ENCODE measurements around the gene NDUFV2.
"Not testable (repeated sequence)": the region's sequence is repeated elsewhere in the genome, so short reads cannot be mapped to it uniquely, and the experiment has no call there.

The NDUFV2 gene

GRCh38 chr18:9157806-9158205, 55.3 kb downstream of the NDUFV2 start:
- no peak for DNase-seq

- no peak for DNase-seq
Observed at GRCh38 chr18:9160014-9160413, 57.5 kb downstream of the NDUFV2 start.

DNA sequence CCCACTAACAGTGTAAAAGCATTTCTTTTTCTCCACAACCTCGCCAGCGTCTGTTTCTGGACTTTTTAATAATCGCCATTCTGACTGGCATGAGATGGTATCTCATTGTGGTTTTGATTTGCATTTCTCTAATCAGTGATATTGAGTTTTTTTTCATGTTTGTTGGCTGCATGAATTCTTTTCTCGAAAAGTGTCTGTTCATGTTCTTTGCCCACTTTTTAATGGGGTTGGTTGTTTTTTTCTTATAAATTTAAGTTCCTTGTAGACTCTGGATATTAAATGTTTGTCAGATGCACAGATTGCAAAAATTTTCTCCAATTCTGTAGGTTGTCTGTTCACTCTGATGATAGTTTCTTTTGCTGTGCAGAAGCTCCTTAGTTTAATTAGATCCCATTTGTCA, 60.2 kb downstream of the NDUFV2 start:
- DNase-seq = not testable (repeated sequence)

DNA sequence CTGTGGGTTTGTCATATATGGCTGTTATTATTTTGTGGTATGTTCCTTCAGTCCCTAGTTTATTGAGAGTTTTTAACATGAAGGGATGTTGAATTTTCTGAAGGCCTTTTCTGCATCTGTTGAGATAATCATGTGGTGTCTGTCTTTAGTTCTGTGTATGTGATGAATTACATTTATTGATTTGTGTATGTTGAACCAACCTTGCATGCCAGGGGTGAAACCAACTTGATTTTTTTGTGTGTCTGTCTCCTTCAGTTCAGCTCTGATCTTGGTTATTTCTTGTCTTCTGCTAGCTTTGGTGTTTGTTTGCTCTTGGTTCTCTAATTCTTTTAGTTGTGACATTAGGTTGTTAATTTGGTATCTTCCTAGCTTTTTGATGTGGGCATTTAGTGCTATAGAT, 61.6 kb downstream of the NDUFV2 start:
- not testable (repeated sequence) for DNase-seq

DNA sequence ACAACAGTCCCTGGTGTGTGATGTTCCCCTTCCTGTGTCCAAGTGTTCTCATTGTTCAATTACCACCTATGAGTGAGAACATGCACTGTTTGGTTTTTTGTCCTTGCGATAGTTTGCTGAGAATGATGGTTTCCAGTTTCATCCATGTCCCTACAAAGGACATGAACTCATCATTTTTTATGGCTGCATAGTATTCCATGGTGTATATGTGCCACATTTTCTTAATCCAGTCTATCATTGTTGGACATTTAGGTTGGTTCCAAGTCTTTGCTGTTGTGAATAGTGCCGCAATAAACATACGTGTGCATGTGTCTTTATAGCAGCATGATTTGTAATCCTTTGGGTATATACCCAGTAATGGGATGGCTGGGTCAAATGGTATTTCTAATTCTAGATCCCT, 63.4 kb downstream of the NDUFV2 start:
- DNase-seq = not testable (repeated sequence)

GRCh38 chr18:9169515-9169914, 67.0 kb downstream of the NDUFV2 start:
- DNase-seq = not testable (repeated sequence)

- not testable (repeated sequence) for DNase-seq
Observed at GRCh38 chr18:9171919-9172318, 69.4 kb downstream of the NDUFV2 start.

- DNase-seq = no peak
Observed at GRCh38 chr18:9172506-9173127, 70.1 kb downstream of the NDUFV2 start.

DNA sequence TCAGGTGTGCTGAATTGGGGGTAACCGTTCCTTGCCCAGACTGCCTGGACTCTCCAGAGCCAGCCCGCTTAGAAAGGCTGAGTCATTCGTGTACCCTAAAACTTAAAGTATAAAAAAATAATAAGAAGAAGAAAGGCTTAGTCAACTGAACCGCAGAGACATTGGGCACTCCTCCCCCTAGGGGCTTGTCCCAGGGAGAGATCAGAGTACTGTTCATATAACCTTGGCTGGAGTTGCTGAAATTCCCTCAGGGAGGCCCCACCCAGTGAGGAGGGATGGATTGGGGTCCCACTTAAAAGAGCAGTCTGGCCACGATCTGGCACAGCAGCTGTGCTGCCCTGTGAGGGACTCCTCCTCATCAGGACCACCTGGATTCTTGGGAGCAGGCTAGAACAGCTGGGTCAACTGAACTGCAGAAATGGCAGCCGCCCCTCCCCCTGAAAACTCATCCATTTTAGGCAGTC, 71.3 kb downstream of the NDUFV2 start:
- DNase-seq = no peak

DNA sequence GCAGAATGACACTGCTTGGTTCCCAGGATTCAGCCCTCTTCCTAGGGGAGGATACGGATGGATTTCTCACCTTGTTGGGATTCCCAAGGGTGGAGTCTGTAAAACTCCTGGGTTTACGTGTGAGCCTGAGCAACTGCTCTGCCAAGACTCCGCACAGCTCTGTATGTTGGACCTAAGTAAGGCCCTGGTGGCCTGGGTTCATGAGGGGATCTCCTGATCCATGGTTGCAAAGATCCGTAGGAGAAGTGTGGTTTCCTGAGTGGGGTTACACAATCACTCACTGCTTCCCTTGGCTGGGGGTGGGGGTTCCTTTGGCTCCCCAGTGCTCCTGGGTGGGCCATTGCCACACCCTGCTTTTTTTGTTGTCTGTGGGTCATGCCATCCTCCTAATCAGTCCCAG, 71.8 kb downstream of the NDUFV2 start:
- DNase-seq = no peak

GRCh38 chr18:9175115-9175514, 72.6 kb downstream of the NDUFV2 start:
- no peak for DNase-seq

DNA sequence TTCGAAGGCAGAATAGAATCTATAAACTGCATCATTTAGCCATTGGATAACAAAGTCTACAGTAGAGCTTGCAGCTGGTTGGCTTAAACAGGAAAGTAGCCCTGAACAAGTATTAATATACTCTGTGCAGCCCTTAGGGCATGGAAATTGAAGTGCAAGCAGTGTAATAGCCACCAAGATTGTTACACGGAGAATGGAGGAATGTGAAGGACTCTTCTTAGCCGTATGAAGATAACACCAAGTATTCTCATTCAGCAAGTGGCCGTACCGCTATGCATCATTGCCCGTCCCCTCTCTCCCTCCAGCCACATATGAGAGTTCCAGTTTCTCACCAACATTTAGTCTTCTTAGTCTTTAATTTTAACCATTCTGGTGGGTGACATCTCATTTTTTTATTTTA, 74.5 kb downstream of the NDUFV2 start:
- no peak for DNase-seq

- DNase-seq = no peak
Observed at GRCh38 chr18:9177466-9177865, 75.0 kb downstream of the NDUFV2 start.

DNA sequence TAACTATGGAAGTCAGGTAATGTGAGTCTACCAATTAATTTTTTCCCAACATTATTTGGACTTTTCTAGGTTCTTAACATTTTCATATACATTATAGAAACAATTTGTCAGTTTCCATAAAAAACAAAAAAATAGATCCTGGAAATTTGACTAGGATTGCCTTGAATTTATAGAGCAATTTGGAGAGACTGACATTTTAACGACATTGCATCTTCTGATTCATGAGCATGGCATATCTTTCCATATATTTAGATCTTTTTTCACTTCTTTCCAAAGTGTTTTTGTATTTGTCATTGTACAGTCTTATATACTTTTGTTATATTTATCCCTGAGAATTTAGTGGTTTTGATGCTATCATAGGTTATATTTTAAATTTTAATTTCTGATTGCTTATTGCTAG, 76.1 kb downstream of the NDUFV2 start:
- no peak for DNase-seq

GRCh38 chr18:9181275-9181674, 78.8 kb downstream of the NDUFV2 start:
- no peak for DNase-seq

DNA sequence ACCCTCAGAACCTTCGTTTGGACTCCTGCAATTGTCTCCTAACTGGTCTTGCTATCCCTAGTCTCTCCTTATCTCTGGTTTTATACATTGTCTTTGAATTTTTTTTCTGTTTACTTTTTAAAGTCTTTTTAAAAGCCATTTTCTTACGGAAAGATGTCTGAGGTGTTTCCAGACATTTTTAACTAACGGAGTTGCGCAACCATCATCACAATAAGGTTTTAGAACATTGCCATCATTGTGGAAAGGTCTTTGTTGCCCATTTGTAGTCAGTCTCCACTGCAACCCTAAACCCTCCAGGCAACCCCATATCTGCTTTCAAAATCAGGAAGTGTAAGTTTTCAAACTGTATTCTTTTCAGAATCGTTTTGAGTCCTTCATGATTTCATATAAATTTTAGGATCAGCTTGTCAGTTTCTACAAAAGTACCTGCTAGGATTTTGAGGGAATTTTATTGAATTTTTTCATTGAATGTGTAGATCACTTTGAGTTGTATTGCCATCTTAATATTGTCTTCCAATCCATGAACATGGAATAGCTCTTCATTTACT, 80.4 kb downstream of the NDUFV2 start:
- DNase-seq = no peak
